Left lung (tissue), 10 donors: ENCODE measurements around the gene PIP4K2A. TPM values are rescaled to one million over a fixed set of nuclear protein-coding genes. Genes with fewer than 3 reads are reported as not detected.
A peak's percentile ranks its signal among the peaks of the same experiment; 100 is the strongest.

Experiments
- ATAC-seq: fragments of 200-7000 bp; cut with Tn5 transposase; one replicate; pipeline ENCODE4 v1.9.1; 2020; ENCODE audit warnings: moderate library complexity
- DNase-seq, 4 donors: peaks; one replicate each; pipeline ENCODE4 v3.0.0-alpha.2; 2013 to 2020
- H3K27ac ChIP-seq, 2 donors: fragments of 200-600 bp; sonication (generic) in 1 of 2; one replicate each; pipeline versions ENCODE4 v1.5.0 to v1.8.0; 2020 to 2021
- H3K27me3 ChIP-seq, 2 donors: fragments of 200-600 bp; sonication (generic) in 1 of 2; one replicate each; pipeline versions ENCODE4 v1.5.0 to v1.8.0; 2020 to 2021
- H3K36me3 ChIP-seq, 2 donors: fragments of 200-600 bp; sonication (generic) in 1 of 2; one replicate each; pipeline versions ENCODE4 v1.5.0 to v1.8.0; 2020 to 2021
- H3K4me1 ChIP-seq, 2 donors: fragments of 200-600 bp; one replicate each; pipeline ENCODE4 v1.8.0; 2021
- H3K4me3 ChIP-seq, 2 donors: fragments of 200-600 bp; sonication (generic) in 1 of 2; one replicate each; pipeline versions ENCODE4 v1.5.0 to v1.8.0; 2020 to 2021; ENCODE audit warnings: mild to moderate bottlenecking in 1 of 2
- H3K9me3 ChIP-seq, 2 donors: fragments of 200-600 bp; sonication (generic) in 1 of 2; one replicate each; pipeline versions ENCODE4 v1.5.0 to v1.8.0; 2020 to 2021
- intact Hi-C, 2 donors: fragments of 100-400 bp; cut with DNase I; formaldehyde crosslinking; loops; one replicate each; pipeline versions ENCODE4 v1.11.2 to v1.14.2; 2022
- polyA plus RNA-seq, 6 donors: library from polyadenylated mRNA; unstranded; fragments of 120-200 nt; gene quantifications; one replicate each; pipeline ENCODE4 v1.2.1, GENCODE V29; 2013; ENCODE audit not compliant: insufficient read length in 6 of 6
- total RNA-seq, 2 donors: library from RNA; stranded (reverse); fragmentation: NEBNext Ultra II Directional; extraction: Animal tissue kit (Norgen Biotek cat#: 25700); gene quantifications; one replicate each; pipeline ENCODE4 v1.2.1, GENCODE V29; 2021
- TF ChIP-seq, protein P1 (sequence below), 2 donors: fragments of 200-600 bp; sonication (generic) in 1 of 2; IDR thresholded peaks; one replicate each; pipeline versions ENCODE4 v1.5.0 to v1.8.0; 2021; ENCODE audit warnings: antibody characterized with exemption in 2 of 2
- donor health status: DM: no; HTN: yes; CAD: no.
- donor health status: DM: no; HTN: no; CAD: no.

Gene PIP4K2A
- total and polyA plus RNA-seq, 8 donors, result 24.9 to 53.8 (median 29.5) TPM

- DNase-seq, result no peak
- TF ChIP-seq, protein P1, sequence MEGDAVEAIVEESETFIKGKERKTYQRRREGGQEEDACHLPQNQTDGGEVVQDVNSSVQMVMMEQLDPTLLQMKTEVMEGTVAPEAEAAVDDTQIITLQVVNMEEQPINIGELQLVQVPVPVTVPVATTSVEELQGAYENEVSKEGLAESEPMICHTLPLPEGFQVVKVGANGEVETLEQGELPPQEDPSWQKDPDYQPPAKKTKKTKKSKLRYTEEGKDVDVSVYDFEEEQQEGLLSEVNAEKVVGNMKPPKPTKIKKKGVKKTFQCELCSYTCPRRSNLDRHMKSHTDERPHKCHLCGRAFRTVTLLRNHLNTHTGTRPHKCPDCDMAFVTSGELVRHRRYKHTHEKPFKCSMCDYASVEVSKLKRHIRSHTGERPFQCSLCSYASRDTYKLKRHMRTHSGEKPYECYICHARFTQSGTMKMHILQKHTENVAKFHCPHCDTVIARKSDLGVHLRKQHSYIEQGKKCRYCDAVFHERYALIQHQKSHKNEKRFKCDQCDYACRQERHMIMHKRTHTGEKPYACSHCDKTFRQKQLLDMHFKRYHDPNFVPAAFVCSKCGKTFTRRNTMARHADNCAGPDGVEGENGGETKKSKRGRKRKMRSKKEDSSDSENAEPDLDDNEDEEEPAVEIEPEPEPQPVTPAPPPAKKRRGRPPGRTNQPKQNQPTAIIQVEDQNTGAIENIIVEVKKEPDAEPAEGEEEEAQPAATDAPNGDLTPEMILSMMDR (IDR thresholded peaks at IDR 0.05), result no peak
- Histone ChIP-seq H3K36me3 (peaks cover 0 to 91% of the 10 kb centered on the region in 2 donors), H3K9me3 (no peaks in the 10 kb centered on the region), H3K4me3 (no peak overlapping the region), H3K27me3 (no peaks in the 10 kb centered on the region), H3K4me1 (no peaks in the 10 kb centered on the region), H3K27ac (no peak overlapping the region)
- ATAC-seq, result no peak
- intact Hi-C loops, result no loop called here
Measured at GRCh38 chr10:22541900-22542299, 172.5 kb downstream of the PIP4K2A start.

- intact Hi-C loops, result no loop called here
- H3K9me3 ChIP-seq, result no peaks in the 10 kb centered on the region
- no peaks in the 10 kb centered on the region for H3K4me1 ChIP-seq
- H3K4me3 ChIP-seq, result no peak overlapping the region
- no peaks in the 10 kb centered on the region for H3K27me3 ChIP-seq
- TF ChIP-seq, protein P1 (IDR thresholded peaks at IDR 0.05), result no peak
- H3K27ac ChIP-seq, result no peak overlapping the region
- ATAC-seq (no peak), DNase-seq (no peak)
- H3K36me3 ChIP-seq, result peaks cover 0 to 90% of the 10 kb centered on the region in 2 donors
Measured at GRCh38 chr10:22539579-22540298, 174.6 kb downstream of the PIP4K2A start.

- TF ChIP-seq, protein P1 (IDR thresholded peaks at IDR 0.05), result no peak
- ATAC-seq, result no peak
- H3K4me1 ChIP-seq, result no peaks in the 10 kb centered on the region
- no peak for DNase-seq
- no peaks in the 10 kb centered on the region for H3K9me3 ChIP-seq
- no peak overlapping the region for H3K4me3 ChIP-seq
- intact Hi-C loops, result no loop called here
- no peak overlapping the region for H3K27ac ChIP-seq
- peaks cover 0 to 71% of the 10 kb centered on the region in 2 donors for H3K36me3 ChIP-seq
- no peaks in the 10 kb centered on the region for H3K27me3 ChIP-seq
Measured at GRCh38 chr10:22537810-22538209, 176.6 kb downstream of the PIP4K2A start.

- Histone ChIP-seq H3K9me3 (no peaks in the 10 kb centered on the region), H3K27ac (no peak overlapping the region), H3K36me3 (peaks cover 0 to 59% of the 10 kb centered on the region in 2 donors), H3K4me3 (no peak overlapping the region), H3K4me1 (no peaks in the 10 kb centered on the region), H3K27me3 (no peaks in the 10 kb centered on the region)
- intact Hi-C loops, result no loop called here
- DNase-seq (no peak), ATAC-seq (no peak)
- TF ChIP-seq, protein P1 (IDR thresholded peaks at IDR 0.05), result no peak
Measured at GRCh38 chr10:22536620-22537019, 177.8 kb downstream of the PIP4K2A start.

GRCh38 chr10:22534849-22535604 is 179.4 kb downstream of the PIP4K2A start:
- no peak overlapping the region for H3K4me3 ChIP-seq
- peaks cover 0 to 2% of the 10 kb centered on the region in 2 donors for H3K9me3 ChIP-seq
- H3K27ac ChIP-seq, result no peak overlapping the region
- H3K36me3 ChIP-seq, result peaks cover 0 to 43% of the 10 kb centered on the region in 2 donors
- no peaks in the 10 kb centered on the region for H3K27me3 ChIP-seq
- ATAC-seq (peak; percentile 18), DNase-seq (no peak)
- H3K4me1 ChIP-seq, result no peaks in the 10 kb centered on the region
- intact Hi-C loops, result no loop called here
- TF ChIP-seq, protein P1 (IDR thresholded peaks at IDR 0.05), result no peak
